Activated CD4-positive, alpha-beta memory T cell treated with anti-CD3 and anti-CD28 coated beads for 36 hours (primary cell): ENCODE results near the gene TMEM187. TPM values are rescaled to one million over a fixed set of nuclear protein-coding genes. Genes with fewer than 3 reads are reported as not detected.

Experiments used
- CTCF ChIA-PET: fragments of 350-600 bp; sonication (Branson Sonifier 250); formaldehyde crosslinking; loops from one replicate; lab custom pipeline; 2021; ENCODE audit warnings: antibody characterized with exemption, inconsistent platforms; lab: Charles Lee
- POLR2A ChIA-PET: fragments of 350-600 bp; sonication (Branson Sonifier 250); formaldehyde crosslinking; loops from one replicate; lab custom pipeline; 2021; ENCODE audit warnings: antibody characterized with exemption; lab: Charles Lee
- DNase-seq: peaks from one replicate; pipeline ENCODE4 v3.0.0-alpha.2; 2020
- H3K27ac Mint-ChIP-seq: one replicate; pipeline ENCODE4 v1.8.0; 2021; ENCODE audit warnings: mixed read lengths
- H3K27me3 Mint-ChIP-seq: one replicate; pipeline ENCODE4 v1.8.0; 2021; ENCODE audit warnings: mixed read lengths
- H3K36me3 Mint-ChIP-seq: one replicate; pipeline ENCODE4 v1.8.0; 2021; ENCODE audit warnings: mixed read lengths
- H3K4me1 Mint-ChIP-seq: one replicate; pipeline ENCODE4 v1.8.0; 2021; ENCODE audit warnings: low read depth, mixed read lengths
- H3K4me3 Mint-ChIP-seq: one replicate; pipeline ENCODE4 v1.8.0; 2021; ENCODE audit warnings: mild to moderate bottlenecking, mixed read lengths
- H3K9me3 Mint-ChIP-seq: one replicate; pipeline ENCODE4 v1.8.0; 2021; ENCODE audit warnings: mixed read lengths
- intact Hi-C: fragments of 100-400 bp; cut with micrococcal nuclease; formaldehyde crosslinking; loops from one replicate; pipeline ENCODE4 v1.15.1; 2023
- total RNA-seq, 2 experiments: library from RNA; stranded (reverse); gene quantifications; one replicate each; pipeline ENCODE4 v1.2.3, GENCODE V29; 2021

The TMEM187 gene
- total RNA-seq, 2 experiments from 2014 or later: 8.6 to 9.1 TPM

DNA sequence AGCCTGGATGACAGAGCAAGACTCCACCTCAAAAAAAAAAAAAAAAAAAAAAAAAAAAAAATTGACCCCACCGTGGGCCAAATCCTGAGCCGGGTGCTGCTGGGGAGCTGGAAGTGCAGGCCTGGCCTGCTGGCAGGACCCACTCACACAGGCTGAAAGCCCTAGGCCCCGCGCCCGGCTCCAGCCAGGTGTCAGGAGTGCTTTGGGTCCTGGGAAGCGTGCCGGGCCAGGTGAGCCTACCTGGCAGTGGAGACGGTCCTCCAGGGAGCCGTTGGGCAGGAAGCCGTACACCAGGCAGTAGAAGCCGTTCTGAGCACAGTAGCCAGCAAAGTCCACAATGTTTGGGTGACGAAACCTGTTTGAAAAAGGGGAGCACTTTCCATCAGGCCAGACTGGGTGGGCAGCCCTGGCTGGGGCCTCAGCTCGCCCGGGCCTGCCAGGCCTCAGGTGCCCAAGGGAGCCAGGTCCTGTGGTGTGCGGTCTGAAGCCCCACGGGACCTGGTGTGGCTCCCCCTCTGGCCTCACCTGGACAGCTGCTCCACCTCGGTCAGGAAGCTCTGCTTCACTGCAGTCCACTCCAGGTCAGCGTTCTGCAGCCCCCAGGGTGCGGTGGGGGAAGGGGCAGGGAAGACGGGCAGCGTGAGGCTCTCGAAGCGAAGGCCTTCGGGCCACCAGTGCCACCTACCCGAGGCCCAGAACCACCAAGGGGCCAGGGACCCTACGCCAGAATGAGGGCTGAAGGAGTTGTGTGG lies 45.4 kb downstream of the TMEM187 start:
- Mint-ChIP-seq H3K4me3 (peak overlapping the region; percentile 86), H3K27me3 (no peaks in the 10 kb centered on the region), H3K27ac (peak overlapping the region; percentile 92), H3K4me1 (peaks cover 23% of the 10 kb centered on the region), H3K36me3 (peaks cover 15% of the 10 kb centered on the region), H3K9me3 (no peaks in the 10 kb centered on the region)
- intact Hi-C loops: loop anchor here (2.0 kb wide), 1 partner anchor 33 kb away; no protein-coding TSS in a partner anchor
- POLR2A ChIA-PET: interaction anchor here (0.8 to 3.2 kb wide), 4 partner anchors 50 to 355 kb away, joined by 3 to 10 read pairs (median 3); partner anchors contain the start of gene ARHGAP4
- no peak for DNase-seq
- CTCF ChIA-PET: no interaction called here

GRCh38 chrX:154018518-154019060 lies 46.0 kb downstream of the TMEM187 start:
- peak overlapping the region; percentile 86 for H3K4me3 Mint-ChIP-seq
- H3K36me3 Mint-ChIP-seq: peaks cover 14% of the 10 kb centered on the region
- intact Hi-C loops: loop anchor here (2.0 kb wide), 1 partner anchor 32 kb away; no protein-coding TSS in a partner anchor
- ChIA-PET CTCF (no interaction called here), POLR2A (interaction anchor here (0.8 to 3.2 kb wide), 5 partner anchors 37 to 355 kb away, joined by 3 to 10 read pairs (median 3); partner anchors contain the start of gene ARHGAP4)
- no peak for DNase-seq
- peak overlapping the region; percentile 92 for H3K27ac Mint-ChIP-seq
- no peaks in the 10 kb centered on the region for H3K27me3 Mint-ChIP-seq
- no peaks in the 10 kb centered on the region for H3K9me3 Mint-ChIP-seq
- peaks cover 23% of the 10 kb centered on the region for H3K4me1 Mint-ChIP-seq

GRCh38 chrX:154019061-154019621 lies 46.6 kb downstream of the TMEM187 start:
- POLR2A ChIA-PET: interaction anchor here (0.8 to 3.2 kb wide), 4 partner anchors 38 to 354 kb away, joined by 3 to 10 read pairs (median 5); partner anchors contain the start of gene ARHGAP4
- H3K36me3 Mint-ChIP-seq: peaks cover 12% of the 10 kb centered on the region

DNA sequence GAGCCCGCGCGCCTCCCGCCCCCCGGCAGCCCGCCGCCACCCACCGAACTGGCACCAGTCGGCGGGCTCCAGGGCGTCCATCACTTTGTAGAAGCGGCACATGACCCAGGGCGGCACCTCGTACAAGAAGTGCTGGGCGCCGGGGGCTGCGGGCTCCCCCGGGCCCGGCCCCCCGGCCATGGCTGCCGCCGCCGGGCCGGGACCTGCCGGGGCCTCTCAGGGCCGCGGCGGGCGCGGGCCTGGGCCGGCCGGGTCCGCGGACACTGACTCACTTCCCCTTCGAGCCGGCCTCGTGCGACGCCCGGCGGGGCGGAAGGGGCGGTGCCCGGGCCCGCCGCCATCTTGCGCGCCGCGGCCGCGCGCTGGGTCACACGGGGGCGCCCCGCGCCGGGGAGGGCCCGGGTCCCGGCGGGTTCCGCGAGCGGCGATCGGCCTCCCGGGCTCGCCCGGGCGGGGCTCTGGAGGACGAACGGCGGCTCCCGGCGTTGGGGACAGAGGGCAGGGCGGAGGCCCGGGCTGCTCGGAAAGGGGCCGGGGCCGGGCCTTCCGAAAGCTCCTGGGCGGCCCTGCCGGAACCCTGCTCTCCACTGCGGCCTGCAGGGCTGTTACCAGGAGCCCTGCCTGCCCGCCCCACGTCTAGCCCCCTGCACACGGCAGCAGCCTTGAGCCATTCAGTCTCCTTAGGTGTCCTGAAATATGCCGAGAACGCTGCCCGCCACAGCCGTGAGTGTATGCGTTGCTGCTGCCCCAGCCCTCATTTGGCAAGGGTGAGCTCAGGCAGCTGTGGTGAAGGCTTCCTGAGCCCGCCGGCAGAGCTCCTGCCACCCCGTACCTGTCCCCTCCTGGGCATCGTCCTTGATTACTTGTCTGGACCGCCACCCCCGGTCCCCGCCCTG lies 47.3 kb downstream of the TMEM187 start, which contains the start of gene IRAK1:
IRAK1 (minus strand) TSS at position 270 of the 896 bp plus-strand sequence; CDS start at position 180, 90 bp downstream.
- Mint-ChIP-seq H3K27me3 (no peaks in the 10 kb centered on the region), H3K4me3 (peak within 1 kb of the TSS; percentile 89), H3K4me1 (peaks cover 20% of the 10 kb centered on the region), H3K36me3 (peaks cover 11% of the 10 kb centered on the region), H3K27ac (peak within 1 kb of the TSS; percentile 94), H3K9me3 (no peaks in the 10 kb centered on the region)
- DNase-seq: peak; percentile 65
- ChIA-PET POLR2A (interaction anchor here (0.7 to 3.2 kb wide), 7 partner anchors 23 to 104 kb away, joined by 3 to 10 read pairs (median 3); partner anchors contain the start of gene ARHGAP4), CTCF (interaction anchor here (0.9 to 1.4 kb wide), 2 partner anchors 20 to 46 kb away, joined by 3 read pairs; no protein-coding TSS in a partner anchor)
- intact Hi-C loops: loop anchor here (2.0 to 5.0 kb wide), 4 partner anchors 31 to 72 kb away; no protein-coding TSS in a partner anchor

More at GRCh38 chrX:154019061-154019621, 46.6 kb downstream of the TMEM187 start:
- Mint-ChIP-seq H3K4me1 (peaks cover 23% of the 10 kb centered on the region), H3K27me3 (no peaks in the 10 kb centered on the region), H3K9me3 (no peaks in the 10 kb centered on the region), H3K4me3 (peak overlapping the region; percentile 86), H3K27ac (peak overlapping the region; percentile 92)
- CTCF ChIA-PET: interaction anchor here (1.4 kb wide), 1 partner anchor 45 kb away, joined by 3 read pairs; no protein-coding TSS in a partner anchor
- DNase-seq: peak; percentile 37
- intact Hi-C loops: loop anchor here (2.0 kb wide), 1 partner anchor 32 kb away; no protein-coding TSS in a partner anchor

GRCh38 chrX:154020536-154021115 lies 48.1 kb downstream of the TMEM187 start:
- ChIA-PET POLR2A (interaction anchor here (0.7 to 3.2 kb wide), 7 partner anchors 22 to 103 kb away, joined by 3 to 10 read pairs (median 3); partner anchors contain the start of gene ARHGAP4), CTCF (interaction anchor here (0.9 to 1.4 kb wide), 2 partner anchors 19 to 46 kb away, joined by 3 read pairs; no protein-coding TSS in a partner anchor)
- Mint-ChIP-seq H3K27me3 (no peaks in the 10 kb centered on the region), H3K4me1 (peaks cover 19% of the 10 kb centered on the region), H3K4me3 (peak overlapping the region; percentile 89), H3K9me3 (no peaks in the 10 kb centered on the region), H3K36me3 (peaks cover 10% of the 10 kb centered on the region), H3K27ac (peak overlapping the region; percentile 94)
- intact Hi-C loops: loop anchor here (5.0 kb wide), 3 partner anchors 38 to 72 kb away; no protein-coding TSS in a partner anchor
- peak; percentile 22 for DNase-seq

DNA sequence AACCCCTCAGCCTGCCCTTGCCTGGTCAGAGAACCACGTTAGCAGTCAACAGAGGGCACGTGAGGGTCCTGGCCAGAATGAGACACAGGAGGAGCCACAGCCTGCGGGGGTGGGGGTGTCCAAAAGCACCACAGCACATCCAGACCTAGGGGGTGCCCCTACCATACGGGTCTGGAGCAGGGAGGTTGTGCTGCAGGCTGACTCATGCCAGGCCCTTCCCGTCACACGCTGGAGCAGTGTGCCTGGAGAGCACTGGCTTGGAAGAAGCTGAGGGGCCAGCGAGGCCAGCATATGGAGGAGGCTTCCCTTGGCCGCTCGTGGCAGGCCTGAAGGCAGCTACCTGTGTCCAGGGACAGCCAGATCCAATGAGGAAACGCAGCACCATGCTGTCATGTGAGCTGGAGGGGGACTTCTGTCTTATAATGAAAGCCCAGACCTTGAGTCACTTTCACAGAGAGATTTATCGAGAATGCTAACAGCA lies 48.6 kb downstream of the TMEM187 start:
- Mint-ChIP-seq H3K4me1 (peaks cover 14% of the 10 kb centered on the region), H3K27me3 (no peaks in the 10 kb centered on the region), H3K4me3 (peak overlapping the region; percentile 29), H3K27ac (peak overlapping the region; percentile 94), H3K9me3 (no peaks in the 10 kb centered on the region), H3K36me3 (peaks cover 5% of the 10 kb centered on the region)
- CTCF ChIA-PET: no interaction called here
- intact Hi-C loops: loop anchor here (5.0 kb wide), 3 partner anchors 39 to 71 kb away; no protein-coding TSS in a partner anchor
- POLR2A ChIA-PET: interaction anchor here (0.7 to 3.2 kb wide), 3 partner anchors 47 to 95 kb away, joined by 3 to 10 read pairs (median 4); partner anchors contain the start of gene ARHGAP4
- peak; percentile 49 for DNase-seq

DNA sequence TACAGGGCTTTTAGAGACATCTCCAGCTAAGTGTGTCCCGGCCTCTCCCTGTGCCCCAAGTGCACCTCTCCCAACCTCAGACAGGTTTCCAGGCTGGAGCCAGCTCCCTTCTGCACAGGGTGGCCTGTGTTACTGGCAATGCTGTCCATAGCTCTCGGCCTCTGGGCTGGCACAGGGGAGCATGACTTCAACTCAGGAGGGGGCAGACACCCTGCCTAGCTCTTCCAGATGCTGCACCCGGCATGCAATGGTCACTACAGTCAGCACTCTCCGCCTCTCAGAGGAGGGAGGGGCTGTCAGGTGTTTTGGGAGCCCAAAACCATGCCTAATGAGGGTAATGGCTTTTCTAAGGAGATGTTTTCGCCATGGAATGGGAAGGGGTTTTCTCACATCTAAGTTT lies 49.6 kb downstream of the TMEM187 start:
- no peaks in the 10 kb centered on the region for H3K9me3 Mint-ChIP-seq
- no peak for DNase-seq
- ChIA-PET POLR2A (no interaction called here), CTCF (interaction anchor here (1.5 kb wide), 2 partner anchors 8 to 75 kb away, joined by 3 read pairs; no protein-coding TSS in a partner anchor)
- H3K4me3 Mint-ChIP-seq: no peak overlapping the region
- H3K4me1 Mint-ChIP-seq: peaks cover 14% of the 10 kb centered on the region
- no peak overlapping the region for H3K27ac Mint-ChIP-seq
- peaks cover 5% of the 10 kb centered on the region for H3K36me3 Mint-ChIP-seq
- intact Hi-C loops: loop anchor here (5.0 kb wide), 3 partner anchors 40 to 70 kb away; no protein-coding TSS in a partner anchor
- no peaks in the 10 kb centered on the region for H3K27me3 Mint-ChIP-seq

DNA sequence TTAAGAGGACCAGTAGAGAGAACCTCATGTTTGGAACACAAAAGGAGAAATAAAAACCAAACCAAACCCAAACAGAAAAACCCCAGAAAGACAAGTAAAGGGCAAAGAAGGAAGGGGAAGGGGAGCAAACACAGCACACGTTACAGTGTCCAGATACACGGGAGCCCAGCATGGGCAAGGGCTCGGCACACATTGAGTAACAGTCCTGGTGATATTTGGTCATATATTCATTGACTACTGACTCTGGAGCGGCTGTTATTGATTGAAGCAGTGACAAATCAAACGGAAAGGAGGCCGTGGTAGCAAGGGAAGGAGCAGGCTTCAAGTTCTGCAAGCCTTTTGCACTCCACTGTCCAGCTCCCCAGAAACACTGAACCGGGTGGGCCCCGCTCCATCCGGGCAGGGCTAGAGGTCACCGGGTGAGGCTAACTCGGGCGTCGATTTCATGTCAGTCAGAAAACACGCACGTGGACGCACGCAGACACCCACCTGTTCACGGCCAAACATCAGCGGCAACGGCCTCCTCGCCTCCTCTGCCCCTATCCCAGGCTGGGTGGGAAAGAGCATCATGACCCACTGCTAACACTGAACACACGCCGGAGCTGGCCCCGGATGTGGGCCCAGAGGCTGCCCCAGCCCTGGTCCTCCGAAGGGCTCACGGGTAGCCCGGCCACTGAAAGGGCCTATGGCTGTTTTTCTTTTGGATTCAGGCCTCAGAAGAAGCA lies 50.9 kb downstream of the TMEM187 start:
- intact Hi-C loops: loop anchor here (5.0 kb wide), 3 partner anchors 41 to 69 kb away; no protein-coding TSS in a partner anchor
- POLR2A ChIA-PET: no interaction called here
- Mint-ChIP-seq H3K9me3 (no peaks in the 10 kb centered on the region), H3K4me1 (peaks cover 14% of the 10 kb centered on the region), H3K27me3 (no peaks in the 10 kb centered on the region), H3K4me3 (no peak overlapping the region), H3K27ac (peak overlapping the region; percentile 54), H3K36me3 (peaks cover 8% of the 10 kb centered on the region)
- no peak for DNase-seq
- CTCF ChIA-PET: interaction anchor here (1.5 kb wide), 1 partner anchor 9 kb away, joined by 3 read pairs; no protein-coding TSS in a partner anchor

DNA sequence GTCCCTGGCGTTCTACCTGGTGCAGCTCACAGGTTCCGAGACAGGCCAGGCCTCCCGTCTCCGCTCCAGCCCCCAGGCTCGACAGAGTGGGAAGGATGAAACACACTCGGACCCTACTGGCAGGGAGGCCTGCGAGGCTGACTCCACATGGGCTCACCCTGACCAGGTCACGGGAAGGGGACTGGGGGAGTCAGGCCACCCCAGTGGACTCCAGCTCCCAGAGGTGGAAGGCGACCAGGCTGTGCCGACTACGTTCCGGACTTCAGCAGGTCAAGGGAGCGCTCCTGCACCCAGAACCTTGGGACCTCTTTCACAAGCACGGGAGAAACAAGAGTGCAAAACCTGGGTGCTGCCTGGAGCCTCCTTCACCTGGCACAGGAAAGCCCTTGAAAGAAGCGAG lies 51.7 kb downstream of the TMEM187 start:
- ChIA-PET POLR2A (no interaction called here), CTCF (no interaction called here)
- Mint-ChIP-seq H3K27ac (no peak overlapping the region), H3K9me3 (no peaks in the 10 kb centered on the region), H3K27me3 (no peaks in the 10 kb centered on the region), H3K4me1 (peaks cover 16% of the 10 kb centered on the region), H3K36me3 (peaks cover 7% of the 10 kb centered on the region), H3K4me3 (no peak overlapping the region)
- intact Hi-C loops: loop anchor here (5.0 kb wide), 3 partner anchors 42 to 68 kb away; no protein-coding TSS in a partner anchor
- DNase-seq: no peak
